Prostate gland (tissue), 2 donors: ENCODE results near the gene CRY1. TPM values are rescaled to one million over a fixed set of nuclear protein-coding genes. Genes with fewer than 3 reads are reported as not detected.

Source experiments
- DNase-seq: peaks from one replicate; pipeline ENCODE4 v3.0.0-alpha.2; 2019; ENCODE audit warnings: low spot score
- H3K27ac ChIP-seq, 2 donors: fragments of 200-600 bp; sonication (generic); 2 replicates each; pipeline ENCODE4 v1.5.1; 2017 to 2019
- H3K27me3 ChIP-seq: fragments of 200-600 bp; sonication (generic); replicated peaks from 2 replicates; pipeline ENCODE4 v1.5.1; 2019; ENCODE audit not compliant: insufficient read depth
- H3K36me3 ChIP-seq, 2 donors: fragments of 200-600 bp; sonication (generic); 1 replicate in 1 of 2; 2 replicates in 1 of 2; pipeline versions ENCODE4 v1.5.1 to v1.8.1; 2017 to 2019
- H3K4me1 ChIP-seq: fragments of 200-600 bp; sonication (generic); replicated peaks from 2 replicates; pipeline ENCODE4 v1.5.1; 2019
- H3K4me3 ChIP-seq, 2 donors: fragments of 200-600 bp; sonication (generic); 2 replicates each; pipeline ENCODE4 v1.5.1; 2017 to 2019
- H3K9me3 ChIP-seq: fragments of 200-600 bp; sonication (generic); 2 replicates; pipeline ENCODE4 v1.5.1; 2017
- CTCF ChIP-seq, 4 experiments: fragments of 200-600 bp in 2 of 4; fragments of 450-650 bp in 2 of 4; sonication (generic) in 2 of 4; IDR thresholded peaks; 1 replicate in 3 of 4; 2 replicates in 1 of 4; pipeline ENCODE4 v1.5.1; 2016 to 2019; ENCODE audit warnings: antibody characterized with exemption in 4 of 4, mild to moderate bottlenecking in 2 of 4, moderate library complexity in 2 of 4
- POLR2A ChIP-seq: fragments of 450-650 bp; IDR thresholded peaks from one replicate; pipeline ENCODE4 v1.6.1; 2016; ENCODE audit warnings: antibody characterized with exemption, mild to moderate bottlenecking
- POLR2AphosphoS5 ChIP-seq: sonication (generic); formaldehyde crosslinking; IDR thresholded peaks from one replicate; pipeline ENCODE4 v1.6.1; 2017; ENCODE audit warnings: antibody characterized with exemption
- WGBS: methylation state at CpG from one replicate; pipeline ENCODE4 v1.1.5; 2018; 5-methylcytosine and 5-hydroxymethylcytosine counted together
- intact Hi-C: fragments of 100-400 bp; cut with DNase I; formaldehyde crosslinking; loops from one replicate; pipeline ENCODE4 v1.14.2; 2022
- total RNA-seq, 2 donors: library from RNA; depleted of rRNA; stranded (reverse); fragments of >200 nt; gene quantifications; one replicate each; pipeline ENCODE4 v1.1.0, GENCODE V29; 2016

CRY1 gene
- total RNA-seq, 2 donors from 2014 or later = 15.7 to 35.2 TPM

- intact Hi-C loops = loop anchor here (5.0 kb wide), 1 partner anchor 73 kb away; no protein-coding TSS in a partner anchor
- no peaks in the 10 kb centered on the region for H3K36me3 ChIP-seq
- H3K4me1 ChIP-seq = no peaks in the 10 kb centered on the region
- WGBS = 29% methylated on average over 36 of the region's 36 CpGs
- H3K9me3 ChIP-seq = no peaks in the 10 kb centered on the region
- H3K27ac ChIP-seq = peak overlapping the region; percentile 96 to 98
- H3K27me3 ChIP-seq = no peaks in the 10 kb centered on the region
- peak; percentile 28 for DNase-seq
- peak overlapping the region; percentile 98 to 99 for H3K4me3 ChIP-seq
- no peak for TF ChIP-seq POLR2A
- no peak for TF ChIP-seq CTCF (IDR thresholded peaks at IDR 0.05)
- no peak for TF ChIP-seq POLR2AphosphoS5
Measured at GRCh38 chr12:106954462-106955376, 138.6 kb downstream of the CRY1 start.

- H3K27me3 ChIP-seq = no peaks in the 10 kb centered on the region
- WGBS = 51% methylated on average over 12 of the region's 12 CpGs
- H3K36me3 ChIP-seq = no peaks in the 10 kb centered on the region
- no peaks in the 10 kb centered on the region for H3K4me1 ChIP-seq
- intact Hi-C loops = no loop called here
- no peak for DNase-seq
- H3K9me3 ChIP-seq = no peaks in the 10 kb centered on the region
- TF ChIP-seq POLR2A (no peak), POLR2AphosphoS5 (no peak), CTCF (IDR thresholded peaks at IDR 0.05) (no peak)
- H3K4me3 ChIP-seq = no peak overlapping the region
- peak overlapping the region in 1 of 2 donors; percentile 98 for H3K27ac ChIP-seq
Measured at GRCh38 chr12:106953352-106954250, 139.7 kb downstream of the CRY1 start.

- H3K9me3 ChIP-seq = no peaks in the 10 kb centered on the region
- DNase-seq = no peak
- 95% methylated on average over 5 of the region's 5 CpGs for WGBS
- H3K4me1 ChIP-seq = no peaks in the 10 kb centered on the region
- intact Hi-C loops = no loop called here
- H3K27me3 ChIP-seq = no peaks in the 10 kb centered on the region
- TF ChIP-seq POLR2A = no peak
- no peak for TF ChIP-seq CTCF (IDR thresholded peaks at IDR 0.05)
- TF ChIP-seq POLR2AphosphoS5 = no peak
- H3K27ac ChIP-seq = no peak overlapping the region
- H3K4me3 ChIP-seq = no peak overlapping the region
- no peaks in the 10 kb centered on the region for H3K36me3 ChIP-seq
Measured at GRCh38 chr12:106950591-106950990, 142.8 kb downstream of the CRY1 start.

- Histone ChIP-seq H3K4me3 (no peak overlapping the region), H3K9me3 (no peaks in the 10 kb centered on the region), H3K27me3 (no peaks in the 10 kb centered on the region), H3K27ac (no peak overlapping the region), H3K4me1 (no peaks in the 10 kb centered on the region), H3K36me3 (no peaks in the 10 kb centered on the region)
- DNase-seq = no peak
- intact Hi-C loops = no loop called here
- TF ChIP-seq CTCF (IDR thresholded peaks at IDR 0.05) (no peak), POLR2AphosphoS5 (no peak), POLR2A (no peak)
Measured at GRCh38 chr12:106947461-106947860, 145.9 kb downstream of the CRY1 start.
